NCI-H1694 treated with DMSO at 0.1 percent for 48 hours (cell line): Measurements from ENCODE around the gene RPTN.

Experiments used
- DNase-seq: peaks from one replicate; lab custom pipeline; 2025; lab: John Stamatoyannopoulos, UW

RPTN gene, protein sequence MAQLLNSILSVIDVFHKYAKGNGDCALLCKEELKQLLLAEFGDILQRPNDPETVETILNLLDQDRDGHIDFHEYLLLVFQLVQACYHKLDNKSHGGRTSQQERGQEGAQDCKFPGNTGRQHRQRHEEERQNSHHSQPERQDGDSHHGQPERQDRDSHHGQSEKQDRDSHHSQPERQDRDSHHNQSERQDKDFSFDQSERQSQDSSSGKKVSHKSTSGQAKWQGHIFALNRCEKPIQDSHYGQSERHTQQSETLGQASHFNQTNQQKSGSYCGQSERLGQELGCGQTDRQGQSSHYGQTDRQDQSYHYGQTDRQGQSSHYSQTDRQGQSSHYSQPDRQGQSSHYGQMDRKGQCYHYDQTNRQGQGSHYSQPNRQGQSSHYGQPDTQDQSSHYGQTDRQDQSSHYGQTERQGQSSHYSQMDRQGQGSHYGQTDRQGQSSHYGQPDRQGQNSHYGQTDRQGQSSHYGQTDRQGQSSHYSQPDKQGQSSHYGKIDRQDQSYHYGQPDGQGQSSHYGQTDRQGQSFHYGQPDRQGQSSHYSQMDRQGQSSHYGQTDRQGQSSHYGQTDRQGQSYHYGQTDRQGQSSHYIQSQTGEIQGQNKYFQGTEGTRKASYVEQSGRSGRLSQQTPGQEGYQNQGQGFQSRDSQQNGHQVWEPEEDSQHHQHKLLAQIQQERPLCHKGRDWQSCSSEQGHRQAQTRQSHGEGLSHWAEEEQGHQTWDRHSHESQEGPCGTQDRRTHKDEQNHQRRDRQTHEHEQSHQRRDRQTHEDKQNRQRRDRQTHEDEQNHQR

DNA sequence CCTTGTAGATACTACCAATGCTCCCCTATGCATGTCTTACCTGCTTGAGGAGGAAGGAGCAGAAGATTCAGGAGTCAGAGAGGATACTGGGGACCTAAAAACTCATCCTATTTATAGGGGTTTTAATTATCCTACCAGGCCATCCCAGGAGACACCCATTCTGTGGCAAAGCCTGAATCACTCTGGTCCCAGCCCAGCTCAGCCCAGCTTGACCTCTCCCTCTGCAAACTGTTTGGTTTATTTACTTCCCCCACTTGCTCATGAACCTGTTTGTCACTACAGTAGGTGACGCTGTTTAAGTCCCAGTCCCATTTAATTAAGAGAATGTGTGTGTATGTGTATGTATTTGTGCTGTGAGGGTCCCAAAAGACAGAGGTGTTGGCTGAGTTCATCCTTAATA is at the start of gene RPTN:
Gene RPTN (minus strand): TSS at position 85 of the 400 bp plus-strand sequence. CDS start 1,339 bp downstream, outside the sequence.
- no peak for DNase-seq

DNA sequence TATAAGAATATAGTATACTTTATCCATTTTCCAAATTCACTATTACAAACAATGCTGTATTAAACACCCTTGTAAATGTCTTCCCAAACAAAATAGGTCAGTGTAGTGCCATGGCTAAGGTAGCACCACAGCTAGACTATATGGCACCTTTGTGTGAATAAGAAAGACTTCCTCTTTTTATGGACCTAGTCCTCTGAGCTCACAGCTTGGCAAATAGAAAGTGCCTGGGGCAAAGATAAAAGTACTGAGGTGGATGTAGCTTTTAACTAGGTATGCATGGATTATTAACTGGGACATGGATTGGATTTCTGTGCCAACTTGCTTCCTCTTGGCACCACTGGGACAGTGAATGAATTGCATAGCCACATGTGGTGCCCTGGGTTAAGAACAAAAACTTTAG is 40.0 kb upstream of the RPTN start:
- no peak for DNase-seq

DNA sequence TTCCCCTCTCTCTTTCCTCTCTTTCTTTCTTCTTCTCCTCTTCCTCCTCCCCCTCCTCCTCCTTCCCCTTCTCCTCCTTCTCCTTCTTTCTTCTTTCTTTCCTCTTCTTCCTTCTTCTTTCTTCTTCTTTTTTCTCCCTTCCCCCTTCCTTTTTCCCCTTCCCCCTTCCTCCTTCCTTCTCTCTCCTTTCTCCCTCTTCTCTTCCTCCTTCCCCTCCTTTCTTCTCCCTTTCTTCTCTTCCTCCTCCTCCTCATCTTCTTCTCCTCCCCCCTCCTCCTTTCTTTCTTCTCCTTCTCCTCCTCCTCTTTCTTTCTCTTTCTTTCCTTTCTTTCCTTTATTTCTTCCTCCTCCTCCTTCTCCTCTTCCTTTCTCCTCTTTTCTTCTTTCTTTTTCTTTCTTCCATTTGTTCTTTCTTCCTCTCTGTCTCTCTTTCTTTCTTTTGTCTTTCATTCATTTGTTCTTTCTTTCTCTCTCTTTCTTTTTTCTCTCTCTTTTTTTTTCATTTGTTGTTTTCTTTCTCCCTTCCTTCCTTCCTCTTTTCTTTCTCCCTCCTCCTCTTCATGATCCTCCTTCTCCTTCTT is 38.4 kb upstream of the RPTN start:
- no peak for DNase-seq

DNA sequence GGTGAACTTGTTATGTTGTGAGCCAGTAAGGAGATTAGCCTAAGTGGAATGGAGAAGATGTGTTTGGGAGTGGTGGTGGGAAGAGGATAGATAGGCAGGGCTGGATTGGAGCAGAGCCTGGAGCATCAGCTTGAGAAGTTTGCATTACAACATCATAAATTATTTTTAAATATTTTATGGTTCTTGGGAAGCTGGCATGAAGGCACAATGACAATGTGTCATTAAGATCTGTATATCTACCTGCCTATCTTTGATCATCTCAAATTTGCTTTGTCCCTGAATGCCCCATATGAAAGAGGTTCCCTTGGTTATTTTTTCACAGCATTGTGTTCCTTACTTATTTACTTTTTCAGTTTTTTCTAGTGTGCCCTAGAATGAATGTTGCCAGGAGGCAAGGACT is 32.7 kb upstream of the RPTN start:
- DNase-seq = no peak

DNA sequence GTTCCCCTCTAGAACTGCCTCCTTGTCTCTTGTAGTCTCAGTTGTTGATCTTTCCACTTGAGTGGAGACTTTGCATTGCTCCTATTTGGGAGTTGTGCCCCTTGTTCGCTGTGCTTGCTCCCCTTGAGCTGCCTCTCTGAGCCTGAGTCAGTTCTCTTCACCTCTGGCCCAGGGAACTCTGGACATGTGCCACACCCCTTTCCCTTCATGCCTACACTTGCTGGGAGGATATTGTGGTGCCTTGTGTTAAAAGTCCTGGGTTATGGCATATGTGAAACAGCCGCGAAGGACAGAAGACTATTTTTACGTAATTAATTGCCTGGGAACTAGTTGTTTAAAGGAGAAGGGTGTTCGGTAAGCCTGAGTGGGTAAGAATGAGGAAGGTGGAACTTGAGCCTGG is 32.2 kb upstream of the RPTN start:
- DNase-seq = no peak

DNA sequence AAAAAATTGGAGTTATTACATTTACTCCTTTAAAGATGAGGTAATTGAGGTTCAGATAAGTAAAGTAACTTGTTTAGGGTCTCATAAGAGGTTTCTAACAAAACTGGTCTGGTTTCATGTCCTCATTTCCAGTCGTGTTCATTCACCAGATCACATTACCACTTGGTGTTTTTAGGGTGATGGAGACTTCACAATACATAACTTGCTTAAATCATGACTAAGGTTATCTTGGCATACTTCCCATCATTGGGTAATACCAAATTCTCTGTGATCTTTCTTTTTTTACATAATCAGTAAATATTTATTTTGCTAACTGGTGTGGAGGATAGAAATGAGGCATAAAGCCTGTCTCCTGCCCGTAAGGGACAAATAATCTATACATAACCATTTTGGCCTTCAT is 31.6 kb upstream of the RPTN start:
- no peak for DNase-seq

DNA sequence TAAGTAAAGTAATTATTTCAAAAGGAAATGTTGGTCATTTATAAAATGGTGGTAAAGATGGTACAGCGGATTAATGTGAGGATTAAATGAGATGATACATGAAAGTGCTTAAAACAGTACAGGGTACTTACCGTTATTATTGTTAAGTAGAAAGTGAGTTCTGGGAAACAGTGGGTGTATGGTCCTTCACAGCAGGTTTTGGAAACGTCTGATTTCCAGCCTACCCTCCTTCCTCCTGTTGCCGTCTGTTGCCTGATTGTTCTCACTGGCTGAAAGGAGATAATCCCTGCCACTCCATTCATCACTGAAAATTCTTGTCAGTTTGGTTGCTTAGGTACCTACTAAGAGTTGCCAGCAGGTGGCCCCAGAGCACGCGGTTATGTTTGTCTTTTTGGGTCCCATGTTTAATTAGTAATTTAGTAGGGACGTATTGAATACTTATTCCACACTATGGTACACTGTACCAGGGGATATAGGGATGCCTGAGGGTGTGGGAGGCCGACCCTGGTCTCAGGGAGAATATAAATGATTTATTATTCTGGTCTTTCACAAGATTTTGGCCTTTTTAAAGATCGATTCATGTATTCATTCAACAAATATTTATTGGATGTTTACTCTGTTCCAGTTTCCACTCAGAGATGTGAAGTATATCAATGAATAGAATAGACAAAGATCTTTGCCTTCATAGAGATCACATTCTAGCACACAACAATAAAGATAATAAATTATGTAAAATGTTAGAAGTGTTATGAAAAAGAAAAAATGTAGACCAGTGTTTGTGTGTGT is 30.8 kb upstream of the RPTN start:
- DNase-seq = peak; percentile 85

DNA sequence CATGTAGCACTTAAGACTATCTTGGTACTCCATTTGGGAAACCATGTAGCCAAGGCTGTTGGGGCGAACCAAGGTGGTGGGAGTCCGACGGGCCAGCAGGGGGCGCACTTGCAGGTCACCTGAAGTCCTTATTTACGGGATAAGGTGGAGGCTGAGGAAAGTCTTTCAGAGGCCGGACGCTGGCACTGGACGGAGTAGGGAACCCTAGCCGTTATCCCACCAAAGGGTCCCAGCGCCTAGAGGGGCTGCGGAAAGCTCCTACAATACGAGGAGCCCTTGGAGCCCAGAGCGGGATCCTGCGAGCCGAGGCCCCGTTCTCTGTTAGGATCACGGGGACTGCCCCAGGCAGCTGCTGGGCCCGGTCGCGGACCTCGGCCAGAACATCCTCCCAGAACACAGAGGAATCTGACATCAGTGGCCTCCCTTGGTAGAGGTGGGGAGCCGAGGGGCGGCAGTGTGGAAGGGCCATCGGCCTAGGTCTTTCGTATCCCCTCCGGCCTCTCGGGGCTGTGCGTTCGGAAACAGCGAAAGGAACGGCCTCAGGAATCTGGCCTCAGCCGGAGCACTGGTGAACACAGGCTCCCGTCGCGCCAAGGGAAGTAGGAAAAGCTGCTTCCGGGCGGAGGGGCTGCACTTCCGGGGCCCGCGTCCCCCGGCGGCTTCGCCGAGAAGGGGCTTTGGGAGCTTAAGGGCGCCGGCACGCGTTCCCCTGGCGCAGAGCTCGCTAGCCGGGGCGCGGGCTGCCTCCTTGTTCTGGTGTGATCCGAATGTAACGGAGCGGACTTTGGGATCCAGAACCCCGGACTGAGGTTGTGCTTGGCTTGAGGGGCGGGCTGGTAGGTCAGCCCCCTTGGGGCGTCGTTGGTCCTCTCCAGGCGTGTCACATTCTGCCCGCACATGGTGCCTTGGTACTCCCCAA is 29.9 kb upstream of the RPTN start:
- DNase-seq = peak; percentile 7

DNA sequence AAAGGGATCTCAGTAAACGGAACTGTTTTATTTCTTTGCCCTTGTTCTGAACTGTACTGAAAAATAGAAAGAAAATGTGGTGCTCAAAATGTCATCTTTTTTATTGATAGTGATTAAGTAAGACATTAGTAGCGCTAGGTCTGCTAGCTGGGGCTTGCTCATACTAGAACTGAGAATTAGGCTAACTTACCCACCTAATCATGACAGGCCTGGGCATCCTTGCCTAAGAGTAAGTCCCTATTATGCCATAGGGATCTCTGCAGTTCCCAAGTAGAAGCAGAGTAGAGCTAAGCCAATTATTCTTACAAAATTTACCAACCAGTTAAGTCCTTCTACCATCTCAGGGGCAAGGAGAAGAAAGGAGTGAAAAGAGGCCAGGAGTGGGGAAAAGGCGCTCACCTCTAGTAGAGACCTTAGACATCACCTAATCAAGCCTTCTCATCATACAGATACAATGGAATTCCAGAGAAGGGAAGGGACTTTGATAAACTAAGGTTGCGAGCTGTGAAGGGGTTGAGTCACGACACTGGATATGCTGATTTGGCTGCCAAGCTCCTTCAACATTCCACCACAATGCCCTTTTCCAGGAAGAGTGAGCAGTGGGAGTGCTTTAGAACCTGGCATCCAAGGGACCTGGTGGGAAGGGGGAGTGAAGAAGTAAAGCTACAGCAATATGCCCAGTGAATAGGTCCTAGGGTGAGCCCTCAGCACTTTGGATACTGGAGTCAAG is 27.7 kb upstream of the RPTN start:
- DNase-seq = no peak

DNA sequence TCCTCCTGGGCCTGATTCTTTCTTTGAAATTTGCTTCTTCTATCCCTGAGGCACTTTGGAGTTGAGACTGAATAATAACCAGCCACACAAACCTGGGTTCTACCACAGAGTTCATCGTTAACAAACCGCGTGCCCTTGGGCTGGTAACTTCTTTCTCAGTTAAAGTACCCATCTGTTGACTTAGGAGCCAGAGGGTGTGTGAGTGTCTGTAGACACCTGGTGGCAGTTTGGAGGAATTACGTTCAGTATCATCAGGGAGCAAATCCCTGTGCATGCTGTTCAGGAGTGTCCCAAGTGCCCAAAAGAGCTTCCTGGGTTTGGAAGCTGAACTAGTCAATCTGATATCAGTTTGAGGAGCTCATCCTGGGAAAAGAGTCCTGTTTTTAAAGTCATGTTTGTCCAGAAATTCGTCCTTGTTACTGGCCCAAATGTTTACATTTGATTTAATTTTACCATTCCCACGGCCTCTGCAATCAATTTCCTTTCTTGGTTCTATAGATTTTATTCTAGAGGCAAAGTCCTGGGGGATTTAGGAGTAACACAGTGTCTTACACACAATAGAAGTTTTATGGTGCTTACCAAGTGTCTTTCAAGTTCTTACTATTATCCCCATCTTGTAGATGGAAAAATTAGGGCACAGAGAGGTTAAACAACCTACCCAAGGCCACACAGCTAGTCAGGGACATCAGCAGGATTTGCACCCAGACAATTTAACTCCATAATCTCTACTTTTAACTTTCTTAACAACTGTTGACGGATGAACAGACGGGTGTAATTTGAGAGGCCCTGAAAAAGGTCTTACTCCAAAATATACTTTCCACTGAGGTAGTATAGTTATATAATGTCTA is 26.7 kb upstream of the RPTN start:
- DNase-seq = peak; percentile 93

DNA sequence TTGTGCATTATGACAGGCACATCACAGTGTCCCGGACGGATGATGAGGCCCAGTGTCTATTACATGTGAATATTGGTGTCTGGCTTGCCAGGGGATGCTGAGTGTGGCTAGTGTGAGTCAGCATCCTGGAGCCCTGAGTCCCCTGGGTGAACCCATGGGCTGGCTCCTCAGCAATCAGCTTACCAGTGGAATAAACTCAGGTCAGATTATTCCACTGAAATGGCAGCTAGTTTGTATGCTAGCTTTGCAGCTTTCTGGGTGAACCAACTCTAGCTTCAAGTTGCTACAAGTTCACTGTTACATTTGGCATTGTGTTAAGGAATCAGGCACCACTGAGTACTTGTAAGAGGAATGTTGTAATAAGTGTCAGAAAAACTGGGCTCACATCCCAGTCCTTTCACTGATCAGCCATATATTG is 23.9 kb upstream of the RPTN start:
- DNase-seq = no peak

DNA sequence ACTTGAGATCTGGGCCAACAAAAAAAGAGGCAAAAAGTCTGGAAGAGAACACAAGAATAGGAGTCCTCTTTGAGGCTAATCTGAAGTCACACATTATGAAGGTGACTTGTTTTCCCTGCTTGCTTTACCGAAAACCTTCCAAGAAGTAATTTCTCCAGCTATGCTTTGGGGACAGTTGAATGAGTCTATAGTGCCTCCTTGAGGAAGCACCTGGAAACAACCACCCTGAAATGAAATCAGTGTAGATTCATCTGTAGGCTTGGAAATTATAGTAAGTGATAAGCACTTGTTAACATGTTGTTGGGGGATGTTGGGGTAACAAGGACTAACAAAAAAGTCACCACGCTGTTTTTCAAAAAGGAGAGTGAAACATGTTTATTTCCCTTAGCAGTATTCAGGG is 23.4 kb upstream of the RPTN start:
- peak; percentile 59 for DNase-seq

DNA sequence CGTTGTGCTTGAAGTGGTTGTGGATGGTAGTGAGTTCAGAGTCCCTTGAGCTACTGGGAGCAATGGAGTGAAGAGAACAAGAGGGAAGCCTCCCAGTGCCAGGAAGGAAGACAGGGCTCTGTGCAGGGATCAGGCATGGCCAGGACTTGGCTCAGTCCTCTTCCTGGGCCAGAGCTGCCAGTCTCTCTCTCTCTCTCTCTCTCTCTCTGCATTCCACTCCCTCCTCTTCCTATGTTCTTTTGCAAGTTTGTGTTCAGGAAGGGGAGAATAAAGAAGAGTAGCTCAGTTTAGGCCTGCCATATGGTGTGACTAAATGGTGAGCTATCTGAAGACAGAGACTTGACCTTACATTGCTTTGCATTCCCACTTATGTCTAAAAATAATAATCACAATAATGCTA is 20.5 kb upstream of the RPTN start:
- DNase-seq = no peak

DNA sequence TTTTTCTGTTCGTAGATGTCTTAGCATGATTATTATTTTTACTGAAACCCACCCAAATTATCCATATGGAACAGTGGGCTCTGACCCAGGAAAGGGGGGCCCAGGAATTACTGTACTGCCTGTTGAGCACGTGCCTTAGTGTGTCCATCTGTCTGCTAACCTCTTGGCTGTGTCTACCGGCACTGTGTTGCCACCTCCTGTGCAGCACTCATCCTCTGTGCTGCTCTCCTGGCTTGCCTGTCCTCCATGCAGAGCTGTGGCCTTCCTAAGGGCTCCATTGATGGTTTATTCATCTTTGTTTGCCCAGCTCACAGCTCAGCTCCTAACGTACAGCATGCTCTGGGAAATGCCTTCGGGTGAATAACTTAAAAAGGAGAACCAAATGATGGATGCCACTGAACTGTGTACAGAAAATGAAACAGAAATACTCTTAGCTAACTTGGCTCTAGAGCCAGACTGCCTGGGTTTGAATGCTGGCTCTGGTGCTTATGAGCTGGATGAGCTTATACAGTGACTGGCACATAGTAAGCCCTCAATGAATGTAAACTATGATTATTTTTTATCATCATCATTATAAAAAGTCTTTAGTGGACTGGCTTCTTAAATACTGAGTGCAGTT is 11.4 kb upstream of the RPTN start:
- peak; percentile 9 for DNase-seq

DNA sequence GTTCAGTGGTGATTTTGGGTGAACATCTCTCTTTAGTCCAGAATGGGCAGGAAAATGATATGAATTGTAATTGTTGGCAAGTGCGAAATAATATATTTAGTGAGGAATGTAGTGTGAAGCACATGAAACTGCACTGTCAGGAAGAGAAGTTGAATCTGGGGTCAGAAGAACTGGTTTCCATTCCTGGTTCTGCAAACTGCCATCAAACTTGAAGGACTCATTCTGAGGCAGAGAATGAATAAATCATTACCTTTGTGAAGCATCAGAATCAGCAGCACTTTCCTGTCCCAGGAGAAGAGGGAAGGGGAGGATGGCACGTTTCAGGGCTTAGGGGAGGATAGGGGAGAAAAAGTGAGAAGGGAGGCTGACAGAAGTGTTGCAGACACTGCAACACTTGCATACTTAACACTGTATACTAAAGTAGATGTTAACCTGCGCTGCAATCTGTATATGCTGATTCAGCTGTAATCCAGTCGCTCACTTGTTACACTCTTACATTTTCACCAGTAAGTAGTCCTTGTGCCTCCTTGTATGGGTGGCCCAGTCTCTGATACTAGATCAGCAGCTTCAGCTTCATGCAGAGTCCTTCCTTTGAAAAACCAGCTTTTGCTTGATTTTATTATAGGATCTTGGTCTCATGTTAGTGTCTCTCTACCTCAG is 10.5 kb upstream of the RPTN start:
- no peak for DNase-seq

DNA sequence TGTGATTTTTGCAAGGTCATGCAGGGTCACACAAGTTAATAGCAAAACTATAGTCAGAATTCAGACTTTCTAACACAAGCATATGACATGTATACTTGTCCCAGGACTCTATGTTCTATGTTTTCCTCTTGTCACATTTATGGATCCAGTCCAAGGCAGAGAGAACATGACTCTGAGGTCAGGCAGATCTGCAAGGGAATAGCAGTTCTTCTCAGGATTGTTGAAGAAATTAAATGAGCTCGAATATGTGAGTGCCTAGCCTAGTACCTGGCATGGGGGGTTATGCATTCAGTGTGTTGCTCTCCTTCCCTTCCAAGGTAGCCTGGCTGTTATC is 9.5 kb upstream of the RPTN start:
- DNase-seq = no peak

DNA sequence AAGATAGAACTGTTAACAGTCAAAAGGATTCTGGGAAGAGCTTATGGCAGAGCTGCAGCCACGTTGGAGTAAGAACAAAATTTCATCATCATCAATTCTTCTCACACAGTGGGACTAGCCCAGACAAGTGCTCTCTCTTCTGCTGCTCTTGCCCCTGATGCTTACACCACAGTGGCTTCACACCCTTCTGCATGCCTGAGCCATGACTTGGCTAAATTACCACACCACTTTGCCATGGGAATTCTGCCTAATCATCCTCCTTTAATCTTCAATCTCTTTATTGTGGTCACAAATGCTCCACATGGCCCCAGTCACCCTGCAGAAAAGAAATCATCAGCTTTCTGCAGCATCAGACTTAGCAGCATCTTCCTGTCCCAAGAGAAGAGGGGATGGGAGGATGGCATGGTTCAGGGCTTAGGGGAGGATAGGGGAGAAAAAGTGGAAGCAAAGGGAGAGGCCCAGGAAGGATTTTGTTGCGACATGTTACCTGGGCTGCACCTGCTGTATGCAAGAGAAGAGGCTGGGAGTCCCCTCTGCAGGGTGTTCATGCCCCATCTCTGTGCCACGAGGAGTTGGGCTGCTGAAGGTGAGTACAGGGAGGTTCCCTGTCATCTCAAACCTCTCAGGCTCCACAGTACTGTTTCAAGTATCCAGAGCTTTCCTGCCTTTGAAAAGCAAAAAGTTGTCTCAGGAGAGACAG is 9.0 kb upstream of the RPTN start:
- no peak for DNase-seq

DNA sequence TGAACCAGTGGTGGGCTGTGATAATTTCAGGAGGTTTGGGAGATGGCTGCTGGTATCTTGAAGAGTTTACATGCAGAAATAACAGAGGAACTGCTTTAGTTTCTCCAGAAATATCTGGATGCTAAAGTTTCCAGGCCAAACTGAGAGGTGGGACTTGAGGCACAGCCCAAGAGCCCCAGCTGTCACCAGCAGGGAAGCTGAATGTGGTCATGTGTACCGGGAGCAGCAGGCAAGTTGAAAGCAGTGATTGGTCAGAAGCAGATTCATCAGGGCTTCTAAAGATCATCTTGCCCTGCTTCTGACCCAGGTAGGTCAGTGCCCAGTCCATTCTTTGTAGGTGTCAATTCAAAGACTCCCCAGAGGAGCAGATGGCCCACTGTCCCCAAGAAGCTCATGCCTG is 7.9 kb upstream of the RPTN start:
- no peak for DNase-seq
